Measurements from ENCODE around the gene DGKI. TPM values are rescaled to one million over a fixed set of nuclear protein-coding genes. Genes with fewer than 3 reads are reported as not detected.
A peak's percentile ranks its signal among the peaks of the same experiment; 100 is the strongest.

The DGKI gene
- total RNA-seq, 1 experiment from 2014 or later: 0.79 TPM

- no peak overlapping the region for H3K27ac Mint-ChIP-seq
- no peaks in the 10 kb centered on the region for H3K9me3 Mint-ChIP-seq
- peaks cover 62% of the 10 kb centered on the region for H3K27me3 Mint-ChIP-seq (ENCODE audit: low read depth)
- ChIA-PET CTCF (interaction anchor here (0.6 to 1.9 kb wide), 5 partner anchors 20 to 1653 kb away, joined by 3 to 8 read pairs (median 3); no protein-coding TSS in a partner anchor), POLR2A (no interaction called here)
- DNase-seq (ENCODE audit: low spot score): no peak
- H3K4me1 Mint-ChIP-seq: peaks cover 35% of the 10 kb centered on the region
- no peaks in the 10 kb centered on the region for H3K36me3 Mint-ChIP-seq
- ATAC-seq: peak; percentile 43
- TF ChIP-seq ZMAT4 (CRISPR knock-in tag; IDR thresholded peaks at IDR 0.05) (no peak), EMX1 (CRISPR knock-in tag; IDR thresholded peaks at IDR 0.05) (no peak), ZNF423 (CRISPR knock-in tag; IDR thresholded peaks at IDR 0.05) (no peak), FOXJ3 (CRISPR knock-in tag; IDR thresholded peaks at IDR 0.05; ENCODE audit: borderline replicate concordance) (no peak), SMAD4 (CRISPR knock-in tag; IDR thresholded peaks at IDR 0.05) (no peak), USF2 (CRISPR knock-in tag; IDR thresholded peaks at IDR 0.05) (no peak), NR3C1 (CRISPR knock-in tag; conservative IDR thresholded peaks at IDR 0.05; ENCODE audit: low read depth) (no peak), MXD4 (CRISPR knock-in tag; IDR thresholded peaks at IDR 0.05; ENCODE audit: borderline replicate concordance) (no peak), STAT6 (CRISPR knock-in tag; conservative IDR thresholded peaks at IDR 0.05; ENCODE audit: low read depth) (no peak), MAX (CRISPR knock-in tag; IDR thresholded peaks at IDR 0.05) (no peak)
- H3K4me3 Mint-ChIP-seq: peak overlapping the region; percentile 63
Observed at GRCh38 chr7:137847568-137848050, 835 bp upstream of the DGKI start.

GRCh38 chr7:137846549-137846826 lies 286 bp downstream of the DGKI start:
- Mint-ChIP-seq H3K9me3 (no peaks in the 10 kb centered on the region), H3K4me3 (no peak overlapping the region), H3K36me3 (no peaks in the 10 kb centered on the region), H3K4me1 (peaks cover 44% of the 10 kb centered on the region), H3K27ac (no peak overlapping the region), H3K27me3 (ENCODE audit: low read depth) (peaks cover 60% of the 10 kb centered on the region)
- CTCF ChIA-PET: interaction anchor here (1.3 to 1.9 kb wide), 2 partner anchors 32 to 190 kb away, joined by 7 to 8 read pairs; no protein-coding TSS in a partner anchor
- ATAC-seq: no peak
- DNase-seq (ENCODE audit: low spot score): no peak
- POLR2A ChIA-PET: no interaction called here
- TF ChIP-seq ZNF396 (CRISPR knock-in tag; IDR thresholded peaks at IDR 0.05; ENCODE audit: borderline replicate concordance): no peak
- no peak for TF ChIP-seq ZNF317 (CRISPR knock-in tag; IDR thresholded peaks at IDR 0.05; ENCODE audit: borderline replicate concordance, low read depth)
- TF ChIP-seq CREB1 (CRISPR knock-in tag; IDR thresholded peaks at IDR 0.05): no peak
- 0 out of 2 replicates have a peak, but pooled peaks have one; percentile 18 for TF ChIP-seq TEAD1 (CRISPR knock-in tag; IDR thresholded peaks at IDR 0.05)

- Mint-ChIP-seq H3K4me3 (no peak overlapping the region), H3K36me3 (no peaks in the 10 kb centered on the region), H3K27me3 (ENCODE audit: low read depth) (peaks cover 49% of the 10 kb centered on the region), H3K9me3 (no peaks in the 10 kb centered on the region), H3K4me1 (peaks cover 60% of the 10 kb centered on the region), H3K27ac (no peak overlapping the region)
- ATAC-seq (peak; percentile 7; the same call in 1 of the 2 replicates), DNase-seq (ENCODE audit: low spot score) (no peak)
- ChIA-PET CTCF (interaction anchor here (0.9 kb wide), 1 partner anchor 218 kb away, joined by 3 read pairs; no protein-coding TSS in a partner anchor), POLR2A (interaction anchor here (0.7 kb wide), 1 partner anchor 712 kb away, joined by 8 read pairs; no protein-coding TSS in a partner anchor)
- TF ChIP-seq HMGA2 (CRISPR knock-in tag; IDR thresholded peaks at IDR 0.05) (no peak), SP1 (CRISPR knock-in tag; conservative IDR thresholded peaks at IDR 0.05) (no peak), ZSCAN18 (CRISPR knock-in tag; IDR thresholded peaks at IDR 0.05) (no peak), ZNF263 (CRISPR knock-in tag; IDR thresholded peaks at IDR 0.05; ENCODE audit: low read depth) (no peak), ZNF281 (CRISPR knock-in tag; IDR thresholded peaks at IDR 0.05) (no peak), ZNF671 (CRISPR knock-in tag; IDR thresholded peaks at IDR 0.05) (no peak)
Observed at GRCh38 chr7:137844677-137845425, 1.9 kb downstream of the DGKI start.
